Transverse colon (tissue), 4 donors: ENCODE measurements around the gene EGR4. TPM values are rescaled to one million over a fixed set of nuclear protein-coding genes. Genes with fewer than 3 reads are reported as not detected.

Source experiments
- DNase-seq: peaks from one replicate; pipeline ENCODE4 v3.0.0-alpha.2; 2019
- H3K27ac ChIP-seq, 4 donors: fragments of 200-600 bp; sonication (generic); 2 replicates each; pipeline ENCODE4 v1.5.1; 2016 to 2018; ENCODE audit warnings: inconsistent platforms in 4 of 4
- H3K27me3 ChIP-seq: fragments of 200-600 bp; sonication (generic); 2 replicates; pipeline ENCODE4 v1.5.1; 2017; ENCODE audit warnings: inconsistent platforms
- H3K36me3 ChIP-seq, 4 donors: fragments of 200-600 bp; sonication (generic); 2 replicates each; pipeline ENCODE4 v1.5.1; 2017 to 2019; ENCODE audit warnings: inconsistent platforms in 4 of 4
- H3K4me1 ChIP-seq, 4 donors: fragments of 200-600 bp; sonication (generic); 2 replicates each; pipeline ENCODE4 v1.5.1; 2017 to 2020; ENCODE audit warnings: inconsistent platforms in 4 of 4
- H3K4me3 ChIP-seq, 4 donors: fragments of 200-600 bp; sonication (generic); 1 replicate in 1 of 4; 2 replicates in 3 of 4; pipeline versions ENCODE4 v1.5.1 to v1.6.1; 2017 to 2019; ENCODE audit warnings: inconsistent platforms in 4 of 4
- H3K9me3 ChIP-seq, 2 donors: fragments of 200-600 bp; sonication (generic); 2 replicates each; pipeline ENCODE4 v1.5.1; 2017 to 2019; ENCODE audit warnings: inconsistent platforms in 2 of 2
- CTCF ChIP-seq, 5 experiments: fragments of 200-600 bp in 3 of 5; fragments of 450-650 bp in 2 of 5; sonication (generic) in 3 of 5; IDR thresholded peaks; 1 replicate in 2 of 5; 2 replicates in 3 of 5; pipeline ENCODE4 v1.5.1; 2016 to 2017; ENCODE audit warnings: antibody characterized with exemption in 5 of 5, inconsistent platforms in 3 of 5, mild to moderate bottlenecking in 2 of 5, moderate library complexity in 1 of 5
- EP300 ChIP-seq: sonication (generic); formaldehyde crosslinking; IDR thresholded peaks from one replicate; pipeline ENCODE4 v1.6.1; 2017; ENCODE audit warnings: antibody characterized with exemption, low read depth
- POLR2A ChIP-seq: fragments of 450-650 bp; IDR thresholded peaks from one replicate; pipeline ENCODE4 v1.6.1; 2016; ENCODE audit warnings: antibody characterized with exemption, mild to moderate bottlenecking, moderate library complexity
- POLR2AphosphoS5 ChIP-seq, 3 donors: sonication (generic); formaldehyde crosslinking; IDR thresholded peaks; one replicate each; pipeline ENCODE4 v1.6.1; 2016; ENCODE audit warnings: antibody characterized with exemption in 3 of 3
- WGBS, 2 donors: methylation state at CpG; one replicate each; pipeline ENCODE4 v1.1.5; 2018; ENCODE audit warnings: low coverage in 1 of 2; 5-methylcytosine and 5-hydroxymethylcytosine counted together
- in situ Hi-C, 4 donors: fragments of 200-750 bp; cut with MboI; loops; one replicate each; pipeline versions ENCODE4 v1.15.0 to v1.15.1; 2017; ENCODE audit warnings: low sequenced_read_pairs in 3 of 4, low pct_ligation_motif_present in 1 of 4, low pct_unique_long_range_greater_than_20kb in 1 of 4
- intact Hi-C: fragments of 100-400 bp; cut with DNase I; formaldehyde crosslinking; loops from one replicate; pipeline ENCODE4 v1.15.1; 2023; ENCODE audit warnings: low total_unique reads
- total RNA-seq, 4 donors: library from RNA; depleted of rRNA; stranded (reverse); fragments of >200 nt; gene quantifications; one replicate each; pipeline ENCODE4 v1.1.0, GENCODE V29; 2016

EGR4 gene
- total RNA-seq, 4 donors from 2014 or later: not detected

GRCh38 chr2:73252238-73253027 lies 40.9 kb downstream of the EGR4 start:
- no peaks in the 10 kb centered on the region for H3K9me3 ChIP-seq
- WGBS, 2 donors: 76 to 92% methylated on average over 2 to 17 of the region's 17 CpGs
- in situ Hi-C loops (no loop called here), intact Hi-C loops (no loop called here)
- no peaks in the 10 kb centered on the region for H3K4me1 ChIP-seq
- DNase-seq: no peak
- H3K27ac ChIP-seq: no peak overlapping the region
- peaks cover 0 to 47% (median 24%) of the 10 kb centered on the region in 4 donors for H3K36me3 ChIP-seq
- H3K4me3 ChIP-seq: no peak overlapping the region
- TF ChIP-seq EP300 (no peak), POLR2A (no peak), POLR2AphosphoS5 (IDR thresholded peaks at IDR 0.05) (no peak), CTCF (IDR thresholded peaks at IDR 0.05) (no peak)
- no peaks in the 10 kb centered on the region for H3K27me3 ChIP-seq

- Histone ChIP-seq H3K27ac (no peak overlapping the region), H3K36me3 (peaks cover 0 to 60% (median 29%) of the 10 kb centered on the region in 4 donors), H3K9me3 (no peaks in the 10 kb centered on the region), H3K4me3 (no peak overlapping the region), H3K4me1 (no peaks in the 10 kb centered on the region), H3K27me3 (no peaks in the 10 kb centered on the region)
- DNase-seq: no peak
- intact Hi-C loops (no loop called here), in situ Hi-C loops (no loop called here)
- 94 to 100% methylated on average over 2 to 17 of the region's 17 CpGs for WGBS, 2 donors
- TF ChIP-seq POLR2AphosphoS5 (IDR thresholded peaks at IDR 0.05) (no peak), EP300 (no peak), CTCF (IDR thresholded peaks at IDR 0.05) (no peak)
These were observed 42.2 kb downstream of the EGR4 start for GRCh38 chr2:73250872-73251846.

- H3K27me3 ChIP-seq: no peaks in the 10 kb centered on the region
- no peaks in the 10 kb centered on the region for H3K4me1 ChIP-seq
- H3K9me3 ChIP-seq: no peaks in the 10 kb centered on the region
- no peak overlapping the region for H3K4me3 ChIP-seq
- intact Hi-C loops: loop anchor here (10.0 kb wide), 1 partner anchor 135 kb away; the partner anchor contains the start of gene ALMS1
- DNase-seq: no peak
- TF ChIP-seq POLR2A: no peak
- no peak for TF ChIP-seq POLR2AphosphoS5 (IDR thresholded peaks at IDR 0.05)
- WGBS, 2 donors: 69 to 87% methylated on average over 5 to 9 of the region's 9 CpGs
- no peak overlapping the region for H3K27ac ChIP-seq
- peaks cover 0 to 72% (median 37%) of the 10 kb centered on the region in 4 donors for H3K36me3 ChIP-seq
- in situ Hi-C loops: loop anchor here in 1 of 4 donors (25.0 kb wide), 1 partner anchor 488 kb away; the partner anchor contains the start of gene TPRKB
These were observed 43.7 kb downstream of the EGR4 start for GRCh38 chr2:73249636-73250035.

GRCh38 chr2:73246850-73247249 lies 46.5 kb downstream of the EGR4 start:
- no peak overlapping the region for H3K27ac ChIP-seq
- H3K36me3 ChIP-seq: peaks cover 0 to 87% (median 45%) of the 10 kb centered on the region in 4 donors
- 73 to 79% methylated on average over 3 of the region's 3 CpGs for WGBS, 2 donors
- H3K27me3 ChIP-seq: no peaks in the 10 kb centered on the region
- no peak for DNase-seq
- no peak for TF ChIP-seq CTCF (IDR thresholded peaks at IDR 0.05)
- intact Hi-C loops (loop anchor here (10.0 kb wide), 1 partner anchor 138 kb away; the partner anchor contains the start of gene ALMS1), in situ Hi-C loops (loop anchor here in 1 of 4 donors (25.0 kb wide), 1 partner anchor 490 kb away; the partner anchor contains the start of gene TPRKB)
- no peaks in the 10 kb centered on the region for H3K4me1 ChIP-seq
- H3K9me3 ChIP-seq: no peaks in the 10 kb centered on the region
- no peak overlapping the region for H3K4me3 ChIP-seq
